Esophagus muscularis mucosa (tissue), 4 donors: ENCODE results near the gene CCDC187.

Experiments used
- CTCF ChIP-seq, 3 experiments: fragments of 200-600 bp in 2 of 3; fragments of 450-650 bp in 1 of 3; sonication (generic) in 2 of 3; IDR thresholded peaks; one replicate each; pipeline ENCODE4 v1.5.1; 2017 to 2019; ENCODE audit warnings: antibody characterized with exemption in 3 of 3, mild to moderate bottlenecking in 2 of 3, moderate library complexity in 1 of 3
- EP300 ChIP-seq: sonication (generic); formaldehyde crosslinking; IDR thresholded peaks from one replicate; pipeline ENCODE4 v1.6.1; 2017; ENCODE audit warnings: antibody characterized with exemption
- POLR2A ChIP-seq: fragments of 450-650 bp; IDR thresholded peaks from one replicate; pipeline ENCODE4 v1.6.1; 2017; ENCODE audit warnings: antibody characterized with exemption, moderate library complexity, mild to moderate bottlenecking, low read depth

GRCh38 chr9:136247551-136247916, 56.4 kb downstream of the CCDC187 start:
- no peak for TF ChIP-seq CTCF (IDR thresholded peaks at IDR 0.05)
- TF ChIP-seq POLR2A, result no peak
- TF ChIP-seq EP300, result no peak
